ENCODE data around the gene PIP4K2A. TPM values are rescaled to one million over a fixed set of nuclear protein-coding genes. Genes with fewer than 3 reads are reported as not detected.

The PIP4K2A gene
- total and polyA plus RNA-seq, 2 experiments from 2014 or later: 16.5 to 31.1 TPM

GRCh38 chr10:22597138-22597537 is 117.2 kb downstream of the PIP4K2A start:
- no peak overlapping the region for H3K27ac ChIP-seq
- no peak for TF ChIP-seq EZH2 (IDR thresholded peaks at IDR 0.05; ENCODE audit: borderline replicate concordance)
- no peak for TF ChIP-seq CTCF (IDR thresholded peaks at IDR 0.05; ENCODE audit: poor library complexity)
- no peak for TF ChIP-seq EZH2phosphoT487 (IDR thresholded peaks at IDR 0.05; ENCODE audit: low read depth, severe bottlenecking, unreplicated experiment)
- H3K36me3 ChIP-seq (replicated peaks; ENCODE audit: insufficient read depth, low read depth): no peaks in the 10 kb centered on the region
- no peak overlapping the region for H3K4me3 ChIP-seq
- H3K79me2 ChIP-seq: no peaks in the 10 kb centered on the region
- DNase-seq (ENCODE audit: low spot score): no peak
- no peaks in the 10 kb centered on the region for H3K4me1 ChIP-seq (ENCODE audit: insufficient read depth)
- 77% methylated on average over 5 of the region's 5 CpGs for WGBS (ENCODE audit: low lambda C conversion rate, missing lambda C conversion rate)
- H3K4me2 ChIP-seq: no peak overlapping the region
- no peaks in the 10 kb centered on the region for H3K27me3 ChIP-seq
- no peaks in the 10 kb centered on the region for H3K9me3 ChIP-seq (ENCODE audit: low read depth)
- H3K9me2 ChIP-seq (replicated peaks; ENCODE audit: insufficient read depth): no peaks in the 10 kb centered on the region
- no peaks in the 10 kb centered on the region for H4K20me1 ChIP-seq (ENCODE audit: insufficient read depth, poor library complexity, severe bottlenecking)
- no peak overlapping the region for H2AFZ ChIP-seq

- TF ChIP-seq CTCF (IDR thresholded peaks at IDR 0.05; ENCODE audit: poor library complexity) (no peak), EZH2phosphoT487 (IDR thresholded peaks at IDR 0.05; ENCODE audit: low read depth, severe bottlenecking, unreplicated experiment) (no peak), EZH2 (IDR thresholded peaks at IDR 0.05; ENCODE audit: borderline replicate concordance) (no peak)
- H3K79me2 ChIP-seq: no peaks in the 10 kb centered on the region
- no peaks in the 10 kb centered on the region for H3K9me3 ChIP-seq (ENCODE audit: low read depth)
- no peaks in the 10 kb centered on the region for H3K9me2 ChIP-seq (replicated peaks; ENCODE audit: insufficient read depth)
- H3K4me1 ChIP-seq (ENCODE audit: insufficient read depth): no peaks in the 10 kb centered on the region
- DNase-seq (ENCODE audit: low spot score): no peak
- H2AFZ ChIP-seq: no peak overlapping the region
- no peaks in the 10 kb centered on the region for H3K27me3 ChIP-seq
- no peak overlapping the region for H3K4me3 ChIP-seq
- H3K36me3 ChIP-seq (replicated peaks; ENCODE audit: insufficient read depth, low read depth): no peaks in the 10 kb centered on the region
- no peak overlapping the region for H3K4me2 ChIP-seq
- 63% methylated on average over 3 of the region's 3 CpGs for WGBS (ENCODE audit: low lambda C conversion rate, missing lambda C conversion rate)
- H3K27ac ChIP-seq: no peak overlapping the region
- no peaks in the 10 kb centered on the region for H4K20me1 ChIP-seq (ENCODE audit: insufficient read depth, poor library complexity, severe bottlenecking)
Measured at GRCh38 chr10:22593636-22594198, 120.7 kb downstream of the PIP4K2A start.

GRCh38 chr10:22593026-22593425 is 121.4 kb downstream of the PIP4K2A start:
- Histone ChIP-seq H3K4me3 (no peak overlapping the region), H2AFZ (no peak overlapping the region), H3K4me1 (ENCODE audit: insufficient read depth) (no peaks in the 10 kb centered on the region), H3K9me2 (replicated peaks; ENCODE audit: insufficient read depth) (no peaks in the 10 kb centered on the region), H4K20me1 (ENCODE audit: insufficient read depth, poor library complexity, severe bottlenecking) (no peaks in the 10 kb centered on the region), H3K27ac (no peak overlapping the region), H3K9me3 (ENCODE audit: low read depth) (no peaks in the 10 kb centered on the region), H3K27me3 (no peaks in the 10 kb centered on the region), H3K4me2 (no peak overlapping the region), H3K36me3 (replicated peaks; ENCODE audit: insufficient read depth, low read depth) (no peaks in the 10 kb centered on the region), H3K79me2 (no peaks in the 10 kb centered on the region)
- 92% methylated on average over 3 of the region's 3 CpGs for WGBS (ENCODE audit: low lambda C conversion rate, missing lambda C conversion rate)
- TF ChIP-seq EZH2 (IDR thresholded peaks at IDR 0.05; ENCODE audit: borderline replicate concordance): no peak
- no peak for TF ChIP-seq EZH2phosphoT487 (IDR thresholded peaks at IDR 0.05; ENCODE audit: low read depth, severe bottlenecking, unreplicated experiment)
- TF ChIP-seq CTCF (IDR thresholded peaks at IDR 0.05; ENCODE audit: poor library complexity): no peak
- DNase-seq (ENCODE audit: low spot score): no peak
